HG02943 (cell line): ENCODE data around the gene RUNX3.
"Not testable (repeated sequence)": the region's sequence is repeated elsewhere in the genome, so short reads cannot be mapped to it uniquely, and the experiment has no call there.

Source experiments
- ATAC-seq: cut with Tn5 transposase; IDR thresholded peaks from one replicate; pipeline ENCODE4 v1.9.1; 2021; ENCODE audit warnings: mild to moderate bottlenecking, low read depth, moderate library complexity; ENCODE audit not compliant: unreplicated experiment

RUNX3 gene

GRCh38 chr1:24930260-24931145 is at the start of gene RUNX3:
TSS of gene RUNX3 (minus strand) at chr1:24930276. CDS start at chr1:24929868, 408 bp downstream.
- ATAC-seq: peak; percentile 55

- ATAC-seq: not testable (repeated sequence)
Measured at GRCh38 chr1:24979232-24979631, 49.2 kb upstream of the RUNX3 start.

- ATAC-seq: no peak
Measured at GRCh38 chr1:24978383-24979032, 48.4 kb upstream of the RUNX3 start.

- ATAC-seq: no peak
Measured at GRCh38 chr1:24975391-24975790, 45.3 kb upstream of the RUNX3 start.

- ATAC-seq: no peak
Measured at GRCh38 chr1:24973315-24973714, 43.2 kb upstream of the RUNX3 start.

GRCh38 chr1:24972915-24973242 is 42.8 kb upstream of the RUNX3 start:
- ATAC-seq: no peak

- ATAC-seq: no peak
Measured at GRCh38 chr1:24972221-24972914, 42.3 kb upstream of the RUNX3 start.

- no peak for ATAC-seq
Measured at GRCh38 chr1:24970926-24971875, 41.1 kb upstream of the RUNX3 start.

- no peak for ATAC-seq
Measured at GRCh38 chr1:24970399-24970753, 40.3 kb upstream of the RUNX3 start.

- ATAC-seq: no peak
Measured at GRCh38 chr1:24969596-24970398, 39.7 kb upstream of the RUNX3 start.

GRCh38 chr1:24968941-24969585 is 39.0 kb upstream of the RUNX3 start:
- no peak for ATAC-seq

GRCh38 chr1:24967962-24968361 is 37.9 kb upstream of the RUNX3 start:
- ATAC-seq: no peak

- ATAC-seq: no peak
Measured at GRCh38 chr1:24967555-24967954, 37.5 kb upstream of the RUNX3 start.

- no peak for ATAC-seq
Measured at GRCh38 chr1:24966724-24967346, 36.8 kb upstream of the RUNX3 start.

- no peak for ATAC-seq
Measured at GRCh38 chr1:24966121-24966723, 36.1 kb upstream of the RUNX3 start.

GRCh38 chr1:24965571-24965930 is 35.5 kb upstream of the RUNX3 start:
- no peak for ATAC-seq

GRCh38 chr1:24964811-24965570 is 34.9 kb upstream of the RUNX3 start:
- peak; percentile 86 for ATAC-seq
